GM12878 (cell line): Measurements from ENCODE around the gene MUC16.

ENCODE experiments used
- ATF2 ChIP-seq: IDR thresholded peaks from 2 replicates; pipeline ENCODE4 v1.6.1; 2012; ENCODE audit warnings: low read length, inconsistent platforms
- POLR2AphosphoS2 ChIP-seq: IDR thresholded peaks from 2 replicates; pipeline ENCODE4 v1.6.1; 2011; ENCODE audit warnings: low read depth, mild to moderate bottlenecking, low read length, improper control_type of control experiment, moderate library complexity
- ZNF274 ChIP-seq: IDR thresholded peaks from one replicate; pipeline ENCODE4 v1.8.0; 2011; ENCODE audit not compliant: insufficient read length, insufficient read depth

GRCh38 chr19:9054765-9055164 lies 44.6 kb upstream of the MUC16 start:
- TF ChIP-seq ATF2 (no peak), POLR2AphosphoS2 (no peak), ZNF274 (no peak)
